Ovary (tissue), 9 donors: Measurements from ENCODE around the gene TMEM266. TPM values are rescaled to one million over a fixed set of nuclear protein-coding genes. Genes with fewer than 3 reads are reported as not detected.
A peak's percentile ranks its signal among the peaks of the same experiment; 100 is the strongest.

Source experiments
- DNase-seq, 5 donors: peaks; one replicate each; pipeline ENCODE4 v3.0.0-alpha.2; 2019 to 2020
- H3K27ac ChIP-seq, 2 donors: fragments of 200-600 bp; one replicate each; pipeline versions ENCODE4 v1.5.1 to v1.8.0; 2019 to 2022
- H3K27me3 ChIP-seq: fragments of 200-600 bp; one replicate; pipeline ENCODE4 v1.8.0; 2022
- H3K36me3 ChIP-seq: fragments of 200-600 bp; sonication (generic); one replicate; pipeline ENCODE4 v1.5.1; 2019
- H3K4me1 ChIP-seq: one replicate; pipeline ENCODE4 v1.8.1; 2013; ENCODE audit warnings: mild to moderate bottlenecking, moderate library complexity; ENCODE audit not compliant: insufficient read depth
- H3K4me3 ChIP-seq: fragments of 200-600 bp; sonication (generic); one replicate; pipeline ENCODE4 v1.5.1; 2017
- H3K9me3 ChIP-seq, 2 donors: fragments of 200-600 bp in 1 of 2; sonication (generic) in 1 of 2; one replicate each; pipeline versions ENCODE4 v1.5.1 to v1.8.1; 2013 to 2019; ENCODE audit warnings: mild to moderate bottlenecking in 1 of 2, moderate library complexity in 1 of 2
- CTCF ChIP-seq, 3 donors: fragments of 450-650 bp in 2 of 3; fragments of 200-600 bp in 1 of 3; IDR thresholded peaks; one replicate each; pipeline versions ENCODE4 v1.5.1 to v1.8.0; 2016 to 2022; ENCODE audit warnings: antibody characterized with exemption in 3 of 3, mild to moderate bottlenecking in 1 of 3
- EP300 ChIP-seq: sonication (generic); formaldehyde crosslinking; IDR thresholded peaks from one replicate; pipeline ENCODE4 v1.6.1; 2017; ENCODE audit warnings: antibody characterized with exemption
- POLR2A ChIP-seq: fragments of 450-650 bp; IDR thresholded peaks from one replicate; pipeline ENCODE4 v1.6.1; 2017; ENCODE audit warnings: antibody characterized with exemption, mild to moderate bottlenecking, moderate library complexity
- WGBS, 3 donors: extraction: QIAGEN DNeasy Blood & Tissue Kit in 1 of 3; methylation state at CpG; one replicate each; pipeline versions ENCODE4 v1.1.5 to v1.1.7; 2013 to 2017; 5-methylcytosine and 5-hydroxymethylcytosine counted together
- intact Hi-C, 4 donors: fragments of 100-400 bp; cut with DNase I; formaldehyde crosslinking; loops; one replicate each; pipeline versions ENCODE4 v1.11.0 to v1.15.1; 2022 to 2023
- polyA plus RNA-seq, 2 donors: library from polyadenylated mRNA; stranded (reverse); fragments of 200-250 nt in 1 of 2; fragments of 350-450 nt in 1 of 2; fragmentation: Illumina TruSeq in 1 of 2; extraction: RNeasy Lipid Tissue Mini Kit (QIAGEN cat#74804) in 1 of 2; gene quantifications; one replicate each; pipeline ENCODE4 v1.2.3, GENCODE V29; 2013 to 2014
- total RNA-seq, 7 donors: library from RNA; depleted of rRNA in 2 of 7; stranded (reverse); fragments of >200 nt in 2 of 7; fragmentation: NEBNext Ultra II Directional in 3 of 7; extraction: Animal tissue kit (Norgen Biotek cat#: 25700) in 3 of 7; gene quantifications; one replicate each; pipeline versions ENCODE4 v1.1.0 to v1.2.4, GENCODE V29; 2016 to 2023
- donor health status: DM: no; HTN: no; CAD: no; lungs with moderate emphysema.
- donor health status: DM: no; HTN: no; CAD: no.
- donor health status: Bipolar disorder and iron deficiency.
- donor health status: DM: yes; HTN: yes; CAD: no.
- donor health status: DM: no; HTN: no; CAD: no.
- donor health status: DM: yes; HTN: yes; CAD: no.

The TMEM266 gene
- total and polyA plus RNA-seq, 9 donors: 0.11 to 0.13 TPM; not detected in 7

- no peak overlapping the region for H3K27ac ChIP-seq
- no peaks in the 10 kb centered on the region for H3K9me3 ChIP-seq
- intact Hi-C loops: no loop called here
- DNase-seq: no peak
- peaks cover 1% of the 10 kb centered on the region for H3K4me1 ChIP-seq
- H3K4me3 ChIP-seq: peak overlapping the region; percentile 53
- 8 to 10% (median 9%) methylated on average over 18 of the region's 18 CpGs for WGBS, 3 donors
- no peak for TF ChIP-seq POLR2A
- no peak for TF ChIP-seq EP300
- no peak for TF ChIP-seq CTCF (IDR thresholded peaks at IDR 0.05)
- H3K36me3 ChIP-seq: no peaks in the 10 kb centered on the region
- no peaks in the 10 kb centered on the region for H3K27me3 ChIP-seq
Measured at GRCh38 chr15:76058714-76059319, 968 bp upstream of the TMEM266 start.

GRCh38 chr15:76060118-76060989 is 569 bp downstream of the TMEM266 start:
- DNase-seq: no peak
- H3K36me3 ChIP-seq: no peaks in the 10 kb centered on the region
- H3K4me1 ChIP-seq: peaks cover 1% of the 10 kb centered on the region
- peak overlapping the region; percentile 37 for H3K4me3 ChIP-seq
- no peak overlapping the region for H3K27ac ChIP-seq
- no peaks in the 10 kb centered on the region for H3K9me3 ChIP-seq
- no peaks in the 10 kb centered on the region for H3K27me3 ChIP-seq
- TF ChIP-seq EP300: no peak
- TF ChIP-seq CTCF (IDR thresholded peaks at IDR 0.05): no peak
- TF ChIP-seq POLR2A: no peak
- intact Hi-C loops: no loop called here
- 12 to 17% (median 17%) methylated on average over 19 to 20 of the region's 20 CpGs for WGBS, 3 donors

GRCh38 chr15:76061700-76062099 is 1.9 kb downstream of the TMEM266 start:
- TF ChIP-seq POLR2A (no peak), CTCF (IDR thresholded peaks at IDR 0.05) (no peak), EP300 (no peak)
- Histone ChIP-seq H3K9me3 (no peaks in the 10 kb centered on the region), H3K27me3 (no peaks in the 10 kb centered on the region), H3K36me3 (no peaks in the 10 kb centered on the region), H3K27ac (no peak overlapping the region), H3K4me3 (no peak overlapping the region), H3K4me1 (peaks cover 1% of the 10 kb centered on the region)
- WGBS, 3 donors: 74 to 78% (median 77%) methylated on average over 5 of the region's 5 CpGs
- DNase-seq: no peak
- intact Hi-C loops: no loop called here

GRCh38 chr15:76062286-76062685 is 2.5 kb downstream of the TMEM266 start:
- H3K4me3 ChIP-seq: no peak overlapping the region
- H3K27me3 ChIP-seq: no peaks in the 10 kb centered on the region
- intact Hi-C loops: no loop called here
- H3K4me1 ChIP-seq: peaks cover 1% of the 10 kb centered on the region
- no peaks in the 10 kb centered on the region for H3K36me3 ChIP-seq
- no peak for TF ChIP-seq POLR2A
- no peak for TF ChIP-seq EP300
- TF ChIP-seq CTCF (IDR thresholded peaks at IDR 0.05): no peak
- no peaks in the 10 kb centered on the region for H3K9me3 ChIP-seq
- no peak overlapping the region for H3K27ac ChIP-seq
- 47 to 54% (median 49%) methylated on average over 3 of the region's 3 CpGs for WGBS, 3 donors
- DNase-seq: no peak
